Activated CD4-positive, alpha-beta T cell treated with anti-CD3 and anti-CD28 coated beads for 4 hours (primary cell): ENCODE results near the gene GRK5.

Experiments
- DNase-seq, 2 donors: peaks; one replicate each; pipeline ENCODE4 v3.0.0-alpha.2; 2020

Gene GRK5

GRCh38 chr10:119323085-119324016 is 116.0 kb downstream of the GRK5 start:
- no peak for DNase-seq

DNA sequence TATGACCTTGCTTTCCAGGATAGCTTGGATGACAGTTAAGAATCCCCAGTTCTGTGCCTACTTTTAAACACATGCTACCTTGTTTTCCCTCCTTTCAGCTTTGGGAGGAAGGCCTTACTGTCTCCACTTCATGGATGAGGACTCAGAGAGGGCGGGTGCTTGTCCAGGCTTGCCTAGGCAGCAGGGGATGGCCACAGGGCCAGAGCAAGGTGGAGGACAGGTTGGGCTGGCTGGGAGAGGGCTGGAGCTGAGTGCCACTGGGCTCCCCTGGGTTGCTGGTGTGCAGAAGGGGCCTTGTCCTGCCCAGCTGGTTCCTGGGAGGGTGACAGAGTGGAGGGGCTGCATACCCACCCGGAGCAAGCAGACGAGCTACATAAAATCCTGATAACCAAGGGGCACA is 117.8 kb downstream of the GRK5 start:
- DNase-seq = no peak

DNA sequence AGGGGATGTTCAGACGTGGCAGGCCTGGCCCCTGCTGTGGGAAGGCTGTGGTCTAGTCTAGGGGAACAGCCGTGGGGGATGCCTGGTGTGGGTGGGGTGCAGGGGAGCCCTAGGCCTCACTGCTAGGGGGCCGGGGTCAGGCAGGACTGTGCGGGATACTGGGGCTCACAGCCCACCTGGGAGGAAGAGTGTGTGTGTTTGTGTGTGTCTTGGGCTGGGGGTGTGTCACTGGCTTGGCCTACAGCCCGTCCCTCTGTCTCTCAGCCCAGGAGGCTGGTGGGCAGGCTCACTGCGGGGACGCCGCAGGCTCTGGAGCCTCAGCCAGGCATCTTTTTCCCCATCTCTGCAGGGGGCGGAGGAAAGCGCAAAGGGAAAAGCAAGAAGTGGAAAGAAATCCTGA is 118.8 kb downstream of the GRK5 start:
- DNase-seq = no peak

DNA sequence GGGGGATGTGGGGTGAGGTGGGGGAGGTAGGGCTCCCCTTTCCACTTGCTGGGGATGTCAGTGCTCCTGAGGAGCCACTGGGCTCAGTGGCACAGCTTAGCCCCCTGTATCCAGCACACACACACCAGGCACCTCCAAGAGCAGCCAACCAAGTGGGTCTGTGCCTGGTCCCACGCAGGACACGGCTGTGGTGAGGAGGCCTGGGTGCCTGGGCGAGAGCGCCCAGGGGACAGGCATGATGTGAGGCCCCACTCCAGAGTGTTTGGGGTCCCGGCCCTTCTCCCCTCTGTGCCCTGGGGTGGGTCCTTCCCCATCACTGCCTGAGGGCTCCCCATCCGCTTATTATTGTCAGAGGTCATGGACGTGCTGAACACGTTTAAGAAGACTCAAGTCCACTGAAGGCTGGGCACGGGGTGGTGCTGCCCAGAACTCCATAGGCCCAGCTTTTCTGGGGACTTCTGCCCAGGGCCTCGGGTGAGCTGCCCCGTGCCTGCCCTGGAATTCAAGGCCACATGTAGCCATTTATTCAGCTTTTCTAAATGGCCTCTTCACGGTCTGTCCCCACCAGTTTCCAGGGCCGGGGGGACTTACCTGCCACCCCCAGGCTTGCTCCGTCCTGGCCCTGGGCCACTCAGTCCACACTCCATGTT is 119.8 kb downstream of the GRK5 start:
- no peak for DNase-seq

GRCh38 chr10:119328223-119328622 is 120.9 kb downstream of the GRK5 start:
- no peak for DNase-seq

- no peak for DNase-seq
Measured at GRCh38 chr10:119330342-119330741, 123.0 kb downstream of the GRK5 start.

- no peak for DNase-seq
Measured at GRCh38 chr10:119331061-119331460, 123.7 kb downstream of the GRK5 start.

GRCh38 chr10:119333146-119333792 is 125.9 kb downstream of the GRK5 start:
- DNase-seq = peak; percentile 60 to 68

GRCh38 chr10:119335671-119336353 is 128.4 kb downstream of the GRK5 start:
- DNase-seq = no peak

- DNase-seq = no peak
Measured at GRCh38 chr10:119336599-119336998, 129.2 kb downstream of the GRK5 start.

DNA sequence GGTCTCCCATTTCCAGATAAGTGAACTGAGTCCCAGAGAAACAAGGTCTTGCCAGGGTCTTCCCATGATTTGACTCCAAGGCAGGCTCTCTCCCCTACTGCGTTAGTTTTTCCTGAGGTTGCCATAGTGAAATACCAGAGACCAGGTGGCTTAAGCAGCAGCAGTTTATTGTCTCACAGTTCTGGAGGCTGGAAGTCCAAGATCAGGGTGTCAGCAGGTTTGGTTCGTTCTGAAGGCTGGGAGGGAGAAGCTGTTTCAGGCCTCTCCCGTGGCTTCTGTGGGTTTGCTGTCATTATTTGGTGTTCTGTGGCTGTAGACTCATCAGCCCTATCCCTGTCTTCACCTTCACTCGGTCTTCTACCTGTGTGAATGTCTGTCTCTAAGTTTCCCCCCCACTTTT is 129.9 kb downstream of the GRK5 start:
- DNase-seq = no peak

DNA sequence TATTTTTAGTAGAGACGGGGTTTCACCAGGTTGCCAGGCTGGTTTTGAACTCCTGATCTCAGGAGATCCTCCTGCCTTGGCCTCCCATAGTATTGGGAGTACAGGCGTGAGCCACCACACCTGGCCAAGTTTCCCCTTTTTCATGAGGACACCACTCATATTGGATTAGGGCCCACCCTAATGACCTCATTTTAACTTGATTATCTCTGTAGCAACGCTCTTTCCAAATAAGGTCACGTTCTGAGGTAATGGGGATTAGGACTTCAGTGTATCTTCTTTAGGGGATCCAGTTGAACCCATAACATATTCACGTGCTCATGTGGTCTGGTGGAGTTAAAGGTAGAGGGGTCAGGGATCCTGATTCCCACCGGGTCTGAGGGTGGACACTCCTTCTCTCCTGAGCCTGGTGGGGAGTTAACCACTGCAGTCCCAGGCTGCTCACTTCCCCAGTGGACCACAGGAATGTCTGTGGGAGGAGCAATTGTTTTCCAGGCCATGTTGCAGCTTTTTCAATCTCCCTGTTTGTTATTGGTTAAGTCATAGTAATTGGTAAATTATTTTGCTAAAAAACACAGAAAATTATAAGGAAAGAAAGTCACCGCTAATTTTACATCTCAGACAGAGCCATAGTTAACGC is 130.5 kb downstream of the GRK5 start:
- DNase-seq = no peak

- DNase-seq = no peak
Measured at GRCh38 chr10:119339109-119339508, 131.7 kb downstream of the GRK5 start.

- DNase-seq = no peak
Measured at GRCh38 chr10:119340893-119341458, 133.6 kb downstream of the GRK5 start.

- DNase-seq = peak; percentile 44 to 55
Measured at GRCh38 chr10:119341459-119342301, 134.3 kb downstream of the GRK5 start.

- DNase-seq = no peak
Measured at GRCh38 chr10:119342335-119342734, 135.0 kb downstream of the GRK5 start.

GRCh38 chr10:119343011-119343601 is 135.7 kb downstream of the GRK5 start:
- DNase-seq = no peak

- no peak for DNase-seq
Measured at GRCh38 chr10:119344381-119344780, 137.0 kb downstream of the GRK5 start.

- DNase-seq = no peak
Measured at GRCh38 chr10:119346095-119346832, 138.9 kb downstream of the GRK5 start.
